ENCODE measurements around the gene ABCA5. TPM values are rescaled to one million over a fixed set of nuclear protein-coding genes. Genes with fewer than 3 reads are reported as not detected.

ABCA5 gene
- total and polyA plus RNA-seq, 12 donors, result 6.9 to 46.7 (median 19.3) TPM

GRCh38 chr17:69326377-69327059 is 415 bp downstream of the ABCA5 start:
- H3K27me3 ChIP-seq, result peaks cover 0 to 7% (median 0%) of the 10 kb centered on the region in 7 donors
- no peaks in the 10 kb centered on the region for H3K9me3 ChIP-seq
- H3K4me3 ChIP-seq, result peak overlapping the region; percentile 59 to 95 (median 78)
- peak overlapping the region; percentile 57 to 90 (median 86) for H3K27ac ChIP-seq
- no peak for DNase-seq
- no peak for TF ChIP-seq CTCF (IDR thresholded peaks at IDR 0.05)
- peaks cover 0 to 33% (median 12%) of the 10 kb centered on the region in 9 donors for H3K4me1 ChIP-seq
- no peaks in the 10 kb centered on the region for H3K36me3 ChIP-seq
- WGBS, 2 donors, result 1% methylated on average over 48 to 51 of the region's 51 CpGs
- intact Hi-C loops (cut with DNase I), result loop anchor here in 1 of 10 donors (5.0 kb wide), 1 partner anchor 156 kb away; no protein-coding TSS in a partner anchor
- peak; percentile 3 to 46 (median 28) for ATAC-seq

GRCh38 chr17:69325518-69326376 is 1.2 kb downstream of the ABCA5 start:
- no peaks in the 10 kb centered on the region for H3K36me3 ChIP-seq
- ATAC-seq (no peak), DNase-seq (no peak)
- H3K4me1 ChIP-seq, result peaks cover 0 to 33% (median 12%) of the 10 kb centered on the region in 9 donors
- TF ChIP-seq CTCF (IDR thresholded peaks at IDR 0.05), result no peak
- H3K4me3 ChIP-seq, result peak overlapping the region; percentile 59 to 95 (median 78)
- intact Hi-C loops (cut with DNase I), result loop anchor here in 1 of 10 donors (5.0 kb wide), 1 partner anchor 157 kb away; no protein-coding TSS in a partner anchor
- no peaks in the 10 kb centered on the region for H3K9me3 ChIP-seq
- H3K27ac ChIP-seq, result peak overlapping the region in 9 of 10 donors; percentile 84 to 90 (median 87)
- 43 to 47% methylated on average over 15 of the region's 15 CpGs for WGBS, 2 donors
- H3K27me3 ChIP-seq, result peaks cover 0 to 7% (median 0%) of the 10 kb centered on the region in 7 donors

- TF ChIP-seq CTCF (IDR thresholded peaks at IDR 0.05), result no peak
- ATAC-seq, result no peak
- H3K4me1 ChIP-seq, result peaks cover 0 to 33% (median 12%) of the 10 kb centered on the region in 9 donors
- intact Hi-C loops (cut with DNase I), result no loop called here
- H3K4me3 ChIP-seq, result no peak overlapping the region
- H3K36me3 ChIP-seq, result no peaks in the 10 kb centered on the region
- H3K9me3 ChIP-seq, result no peaks in the 10 kb centered on the region
- H3K27me3 ChIP-seq, result no peaks in the 10 kb centered on the region
- WGBS, 2 donors, result 50 to 67% methylated on average over 1 of the region's 1 CpG
- DNase-seq, result no peak
- H3K27ac ChIP-seq, result no peak overlapping the region
These were observed 3.1 kb downstream of the ABCA5 start for GRCh38 chr17:69323806-69324205.

- no peaks in the 10 kb centered on the region for H3K9me3 ChIP-seq
- DNase-seq (no peak), ATAC-seq (no peak)
- peaks cover 0 to 22% (median 7%) of the 10 kb centered on the region in 9 donors for H3K4me1 ChIP-seq
- 93 to 95% methylated on average over 4 of the region's 4 CpGs for WGBS, 2 donors
- no peaks in the 10 kb centered on the region for H3K36me3 ChIP-seq
- no peak overlapping the region for H3K27ac ChIP-seq
- H3K4me3 ChIP-seq, result no peak overlapping the region
- TF ChIP-seq CTCF (IDR thresholded peaks at IDR 0.05), result no peak
- H3K27me3 ChIP-seq, result no peaks in the 10 kb centered on the region
- intact Hi-C loops (cut with DNase I), result no loop called here
These were observed 6.1 kb downstream of the ABCA5 start for GRCh38 chr17:69320908-69321238.
